Measurements from ENCODE around the gene DRD3. TPM values are rescaled to one million over a fixed set of nuclear protein-coding genes. Genes with fewer than 3 reads are reported as not detected.

Gene DRD3
- 0.22 TPM in 1 of 2 replicates, not detected in the other for total RNA-seq (2021)
- long read RNA-seq, partial matches to known transcripts, result 1 of 2 reads
- long read RNA-seq, other reads (novel, unspliced or antisense), result 0 of 2 reads

DNA sequence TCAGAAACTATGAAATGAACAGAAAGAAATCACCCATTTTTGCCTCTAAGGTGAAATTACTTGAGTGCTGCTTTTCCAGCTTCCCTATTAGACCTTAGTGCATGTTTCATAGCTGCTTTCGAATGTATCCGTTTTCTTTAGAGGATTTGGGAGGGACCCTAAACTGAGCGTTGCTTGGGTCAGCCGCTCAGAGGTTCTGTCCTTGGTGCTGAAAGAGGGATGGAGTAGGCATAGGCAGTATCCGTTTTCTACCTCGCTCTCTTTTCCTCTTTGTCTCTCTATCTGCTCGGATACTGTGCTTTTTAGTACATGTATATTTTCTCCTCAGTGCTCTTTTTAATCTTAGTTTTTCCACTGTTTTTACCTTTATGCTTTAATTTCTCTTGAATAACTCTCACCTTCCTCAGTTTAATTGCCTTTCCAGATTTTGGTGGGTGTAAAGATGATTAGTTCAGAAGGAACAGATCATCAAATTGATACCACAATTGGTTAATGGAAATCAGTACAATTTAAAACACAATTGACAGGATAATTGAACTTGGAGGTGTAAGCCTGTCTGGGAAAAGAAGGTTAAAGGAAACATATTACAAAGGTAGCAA, at the start of gene DRD3:
DRD3 (minus strand) TSS at position 283 of the 599 bp plus-strand sequence. CDS start 7,060 bp downstream, outside the sequence.
- Histone ChIP-seq H3K23me2 (ENCODE audit: insufficient read length, low read depth, low read length, poor library complexity, severe bottlenecking) (no peaks in the 10 kb centered on the region), H2BK12ac (ENCODE audit: insufficient read length, low read depth, low read length) (no peak within 1 kb of the TSS), H3K4ac (ENCODE audit: low read depth, low read length) (no peak within 1 kb of the TSS), H3K23ac (ENCODE audit: insufficient read length, low read depth, low read length) (no peak within 1 kb of the TSS), H4K5ac (ENCODE audit: insufficient read length, low read depth, low read length) (no peak within 1 kb of the TSS), H3K14ac (ENCODE audit: insufficient read depth, low read length) (no peak within 1 kb of the TSS), H3K79me2 (ENCODE audit: insufficient read depth, low read length) (no peaks in the 10 kb centered on the region), H4K91ac (ENCODE audit: insufficient read length, low read depth, low read length) (no peak within 1 kb of the TSS), H4K8ac (replicated peaks; ENCODE audit: insufficient read length, low read depth, low read length) (no peak within 1 kb of the TSS), H3K27me3 (ENCODE audit: insufficient read depth, low read length) (no peaks in the 10 kb centered on the region), H3K18ac (ENCODE audit: insufficient read length, low read depth, low read length) (no peak within 1 kb of the TSS), H3K4me2 (ENCODE audit: insufficient read depth, insufficient read length, low read length) (peak within 1 kb of the TSS; percentile 57), H2AFZ (ENCODE audit: low read length) (no peak within 1 kb of the TSS), H3K56ac (ENCODE audit: insufficient read length, low read depth, low read length) (no peak within 1 kb of the TSS), H3K27ac (ENCODE audit: insufficient read length, low read depth, low read length) (no peak within 1 kb of the TSS), H2AK5ac (ENCODE audit: insufficient read length, low read length) (no peak within 1 kb of the TSS), H3K4me1 (ENCODE audit: insufficient read depth, low read length) (peaks cover 6% of the 10 kb centered on the region; the same call in 1 of the 2 replicates), H3K9ac (ENCODE audit: extremely low read depth, insufficient read length, low read length) (no peak within 1 kb of the TSS), H2BK5ac (ENCODE audit: insufficient read length, low read length) (no peak within 1 kb of the TSS), H3K79me1 (ENCODE audit: insufficient read depth, low read depth, low read length, poor library complexity, severe bottlenecking) (no peaks in the 10 kb centered on the region), H3K9me3 (ENCODE audit: control insufficient read depth, low read depth, low read length) (no peaks in the 10 kb centered on the region), H4K20me1 (ENCODE audit: control insufficient read depth, insufficient read depth, insufficient read length) (no peaks in the 10 kb centered on the region), H2BK15ac (ENCODE audit: low read depth, low read length) (no peak within 1 kb of the TSS), H2BK20ac (ENCODE audit: low read depth, low read length, poor library complexity, severe bottlenecking) (no peak within 1 kb of the TSS), H3T11ph (ENCODE audit: low read length) (no peak within 1 kb of the TSS), H2BK120ac (ENCODE audit: low read depth, low read length, poor library complexity, severe bottlenecking) (no peak within 1 kb of the TSS)
- peaks cover 43 to 48% of the 10 kb centered on the region in 2 experiments for H3K4me1 Mint-ChIP-seq
- no peak within 1 kb of the TSS for H3K27ac Mint-ChIP-seq
- H3K27me3 Mint-ChIP-seq (ENCODE audit: low read depth), result no peaks in the 10 kb centered on the region
- peaks cover 0 to 2% (median under 1%) of the 10 kb centered on the region in 3 experiments; a peak in 3 of 7 replicates for H3K36me3 Mint-ChIP-seq (ENCODE audit: insufficient read depth in 1 of 3, low read depth in 3 of 3)
- DNase-seq, result peak; percentile 62
- no CpG with 5 or more reads among the region's 7 CpGs for WGBS (ENCODE audit: extremely low coverage, insufficient read length, low lambda C conversion rate)
- TF ChIP-seq, protein P1, sequence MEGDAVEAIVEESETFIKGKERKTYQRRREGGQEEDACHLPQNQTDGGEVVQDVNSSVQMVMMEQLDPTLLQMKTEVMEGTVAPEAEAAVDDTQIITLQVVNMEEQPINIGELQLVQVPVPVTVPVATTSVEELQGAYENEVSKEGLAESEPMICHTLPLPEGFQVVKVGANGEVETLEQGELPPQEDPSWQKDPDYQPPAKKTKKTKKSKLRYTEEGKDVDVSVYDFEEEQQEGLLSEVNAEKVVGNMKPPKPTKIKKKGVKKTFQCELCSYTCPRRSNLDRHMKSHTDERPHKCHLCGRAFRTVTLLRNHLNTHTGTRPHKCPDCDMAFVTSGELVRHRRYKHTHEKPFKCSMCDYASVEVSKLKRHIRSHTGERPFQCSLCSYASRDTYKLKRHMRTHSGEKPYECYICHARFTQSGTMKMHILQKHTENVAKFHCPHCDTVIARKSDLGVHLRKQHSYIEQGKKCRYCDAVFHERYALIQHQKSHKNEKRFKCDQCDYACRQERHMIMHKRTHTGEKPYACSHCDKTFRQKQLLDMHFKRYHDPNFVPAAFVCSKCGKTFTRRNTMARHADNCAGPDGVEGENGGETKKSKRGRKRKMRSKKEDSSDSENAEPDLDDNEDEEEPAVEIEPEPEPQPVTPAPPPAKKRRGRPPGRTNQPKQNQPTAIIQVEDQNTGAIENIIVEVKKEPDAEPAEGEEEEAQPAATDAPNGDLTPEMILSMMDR (conservative IDR thresholded peaks at IDR 0.05), result no peak
- H3K9me3 Mint-ChIP-seq, result peaks cover 1 to 2% of the 10 kb centered on the region in 2 experiments; a peak in 2 of 5 replicates
- H3K4me3 Mint-ChIP-seq, result no peak within 1 kb of the TSS

Data from H9 (cell line).